PC-9 (cell line): ENCODE measurements around the gene ZBTB37.

ENCODE experiments used
- EZH2 ChIP-seq: fragments of 200-600 bp; sonication (generic); IDR thresholded peaks from 2 replicates; pipeline ENCODE4 v1.8.0; 2017; ENCODE audit warnings: antibody characterized with exemption, low read depth
- TF ChIP-seq, protein P1 (sequence below): fragments of 200-600 bp; sonication (generic); conservative IDR thresholded peaks from 2 replicates; pipeline ENCODE4 v1.6.1; 2017; ENCODE audit warnings: mixed run types, antibody characterized with exemption, mild to moderate bottlenecking, moderate library complexity

DNA sequence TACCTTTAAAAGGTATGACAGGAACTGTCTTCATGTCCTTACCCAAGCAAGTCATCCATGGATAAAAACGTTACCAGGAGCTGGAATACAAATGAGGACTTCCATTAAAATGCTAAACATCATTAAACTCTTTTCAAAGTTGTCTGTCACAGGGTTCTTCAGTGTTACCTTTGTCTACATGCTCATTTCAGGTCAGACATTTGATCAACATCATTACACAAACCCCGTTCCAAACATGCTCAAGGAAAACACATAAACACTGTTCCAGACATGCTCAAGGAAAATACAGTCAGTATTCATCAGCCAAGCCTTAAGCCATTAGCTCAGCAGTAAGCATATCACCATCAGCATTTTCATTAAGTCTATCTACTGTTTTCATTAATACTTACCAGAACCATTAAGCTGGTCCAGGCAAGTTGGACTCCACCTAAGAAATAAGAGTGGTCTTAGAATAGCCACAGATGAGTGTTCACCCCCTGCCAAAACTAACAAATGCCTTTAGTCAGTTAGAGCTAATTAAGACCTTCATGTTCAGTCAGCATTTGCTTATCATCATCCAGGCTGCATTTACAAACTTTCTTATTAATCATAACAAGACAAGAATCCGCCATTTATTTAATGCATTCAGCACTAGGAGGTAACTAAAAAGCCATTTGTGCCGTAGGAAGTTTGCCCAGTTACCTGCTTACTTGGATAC lies 2.6 kb upstream of the ZBTB37 start:
- TF ChIP-seq, protein P1, sequence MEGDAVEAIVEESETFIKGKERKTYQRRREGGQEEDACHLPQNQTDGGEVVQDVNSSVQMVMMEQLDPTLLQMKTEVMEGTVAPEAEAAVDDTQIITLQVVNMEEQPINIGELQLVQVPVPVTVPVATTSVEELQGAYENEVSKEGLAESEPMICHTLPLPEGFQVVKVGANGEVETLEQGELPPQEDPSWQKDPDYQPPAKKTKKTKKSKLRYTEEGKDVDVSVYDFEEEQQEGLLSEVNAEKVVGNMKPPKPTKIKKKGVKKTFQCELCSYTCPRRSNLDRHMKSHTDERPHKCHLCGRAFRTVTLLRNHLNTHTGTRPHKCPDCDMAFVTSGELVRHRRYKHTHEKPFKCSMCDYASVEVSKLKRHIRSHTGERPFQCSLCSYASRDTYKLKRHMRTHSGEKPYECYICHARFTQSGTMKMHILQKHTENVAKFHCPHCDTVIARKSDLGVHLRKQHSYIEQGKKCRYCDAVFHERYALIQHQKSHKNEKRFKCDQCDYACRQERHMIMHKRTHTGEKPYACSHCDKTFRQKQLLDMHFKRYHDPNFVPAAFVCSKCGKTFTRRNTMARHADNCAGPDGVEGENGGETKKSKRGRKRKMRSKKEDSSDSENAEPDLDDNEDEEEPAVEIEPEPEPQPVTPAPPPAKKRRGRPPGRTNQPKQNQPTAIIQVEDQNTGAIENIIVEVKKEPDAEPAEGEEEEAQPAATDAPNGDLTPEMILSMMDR = no peak
- no peak for TF ChIP-seq EZH2
